Measurements from ENCODE around the gene UQCR10. TPM values are rescaled to one million over a fixed set of nuclear protein-coding genes. Genes with fewer than 3 reads are reported as not detected.

The UQCR10 gene
- total RNA-seq, 1 experiment from 2014 or later, result 119 TPM

DNA sequence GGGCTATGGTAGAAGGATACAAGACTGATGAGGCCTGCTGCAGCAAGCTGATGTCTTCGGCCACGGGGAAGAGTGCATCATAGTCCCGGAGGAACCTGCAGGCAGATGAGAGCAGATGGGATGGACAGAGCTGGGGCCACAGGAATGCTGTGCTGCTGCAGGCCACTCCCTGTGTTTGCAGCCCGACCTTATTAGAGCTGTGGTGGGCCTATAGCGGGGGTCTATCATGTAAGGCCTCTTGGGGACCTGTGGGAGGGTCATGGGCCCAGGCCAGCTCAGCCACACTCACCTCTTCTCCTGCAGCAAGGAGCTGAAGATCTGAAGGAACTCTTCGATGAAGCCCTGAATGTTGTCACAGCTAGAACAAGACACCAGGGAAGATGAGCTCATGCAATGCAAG lies 39.0 kb downstream of the UQCR10 start:
- BruUV-seq (replicated peaks), result no TSS peak
- POLR2A ChIA-PET (ENCODE audit: low non-redundant PET), result no interaction called here
- H3K4me1 ChIP-seq (ENCODE audit: insufficient read depth, low read length, poor library complexity, severe bottlenecking), result no peaks in the 10 kb centered on the region
- intact Hi-C loops (cut with micrococcal nuclease; ENCODE audit: unreplicated experiment), result no loop called here
- H3K27me3 ChIP-seq (replicated peaks; ENCODE audit: insufficient read depth, low read depth, low read length, poor library complexity), result no peaks in the 10 kb centered on the region
- CTCF ChIA-PET, result no interaction called here
- no peak for DNase-seq (ENCODE audit: low spot score)
- no peak overlapping the region for H3K4me3 ChIP-seq (ENCODE audit: low read depth, low read length, poor library complexity, severe bottlenecking)
- no peak overlapping the region for H3K27ac ChIP-seq (ENCODE audit: low read depth, low read length, poor library complexity, severe bottlenecking)
- TF ChIP-seq EZH2 (IDR thresholded peaks at IDR 0.05; ENCODE audit: borderline replicate concordance, low read depth, low read length, poor library complexity, severe bottlenecking) (no peak), CTCF (conservative IDR thresholded peaks at IDR 0.05; ENCODE audit: low read depth, low read length) (no peak)
- peaks cover 43% of the 10 kb centered on the region for H3K36me3 ChIP-seq (ENCODE audit: insufficient read depth, low read length, poor library complexity, severe bottlenecking)
- no peaks in the 10 kb centered on the region for H3K9me3 ChIP-seq (ENCODE audit: low read depth, low read length, poor library complexity, severe bottlenecking)

DNA sequence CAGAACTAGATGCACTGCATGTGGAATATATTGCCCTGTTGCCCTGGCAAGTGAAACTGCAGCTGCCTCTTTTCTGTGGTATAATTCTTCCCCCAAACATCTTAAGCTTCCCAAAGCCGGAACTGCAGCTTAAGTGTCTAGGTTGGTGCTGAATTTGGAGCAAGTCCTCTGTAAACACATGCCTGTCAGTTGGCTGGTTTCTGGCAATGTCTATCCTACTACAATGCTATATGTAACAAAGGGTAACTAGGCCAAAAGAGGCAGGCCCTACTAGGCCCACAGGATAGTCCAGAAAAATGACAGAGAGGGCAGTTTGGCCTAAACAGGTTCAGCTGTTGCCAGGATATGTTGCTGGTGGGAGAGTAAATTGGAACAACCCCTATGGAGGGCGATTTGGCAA lies 43.0 kb downstream of the UQCR10 start:
- POLR2A ChIA-PET (ENCODE audit: low non-redundant PET), result interaction anchor here (0.6 kb wide), 1 partner anchor 17 kb away, joined by 3 read pairs; no protein-coding TSS in a partner anchor
- intact Hi-C loops (cut with micrococcal nuclease; ENCODE audit: unreplicated experiment), result no loop called here
- no TSS peak for BruUV-seq (replicated peaks)
- no peaks in the 10 kb centered on the region for H3K9me3 ChIP-seq (ENCODE audit: low read depth, low read length, poor library complexity, severe bottlenecking)
- peaks cover 47% of the 10 kb centered on the region for H3K36me3 ChIP-seq (ENCODE audit: insufficient read depth, low read length, poor library complexity, severe bottlenecking)
- CTCF ChIA-PET, result no interaction called here
- TF ChIP-seq EZH2 (IDR thresholded peaks at IDR 0.05; ENCODE audit: borderline replicate concordance, low read depth, low read length, poor library complexity, severe bottlenecking) (no peak), CTCF (conservative IDR thresholded peaks at IDR 0.05; ENCODE audit: low read depth, low read length) (no peak)
- no peaks in the 10 kb centered on the region for H3K4me1 ChIP-seq (ENCODE audit: insufficient read depth, low read length, poor library complexity, severe bottlenecking)
- DNase-seq (ENCODE audit: low spot score), result no peak
- H3K27me3 ChIP-seq (replicated peaks; ENCODE audit: insufficient read depth, low read depth, low read length, poor library complexity), result no peaks in the 10 kb centered on the region
- H3K27ac ChIP-seq (ENCODE audit: low read depth, low read length, poor library complexity, severe bottlenecking), result no peak overlapping the region
- no peak overlapping the region for H3K4me3 ChIP-seq (ENCODE audit: low read depth, low read length, poor library complexity, severe bottlenecking)

GRCh38 chr22:29811377-29811776 lies 44.2 kb downstream of the UQCR10 start:
- Histone ChIP-seq H3K4me3 (ENCODE audit: low read depth, low read length, poor library complexity, severe bottlenecking) (no peak overlapping the region), H3K4me1 (ENCODE audit: insufficient read depth, low read length, poor library complexity, severe bottlenecking) (no peaks in the 10 kb centered on the region), H3K9me3 (ENCODE audit: low read depth, low read length, poor library complexity, severe bottlenecking) (no peaks in the 10 kb centered on the region), H3K27me3 (replicated peaks; ENCODE audit: insufficient read depth, low read depth, low read length, poor library complexity) (no peaks in the 10 kb centered on the region), H3K27ac (ENCODE audit: low read depth, low read length, poor library complexity, severe bottlenecking) (no peak overlapping the region), H3K36me3 (ENCODE audit: insufficient read depth, low read length, poor library complexity, severe bottlenecking) (peaks cover 42% of the 10 kb centered on the region)
- no TSS peak for BruUV-seq (replicated peaks)
- intact Hi-C loops (cut with micrococcal nuclease; ENCODE audit: unreplicated experiment), result no loop called here
- no peak for TF ChIP-seq EZH2 (IDR thresholded peaks at IDR 0.05; ENCODE audit: borderline replicate concordance, low read depth, low read length, poor library complexity, severe bottlenecking)
- no peak for TF ChIP-seq CTCF (conservative IDR thresholded peaks at IDR 0.05; ENCODE audit: low read depth, low read length)
- ChIA-PET POLR2A (ENCODE audit: low non-redundant PET) (no interaction called here), CTCF (no interaction called here)
- no peak for DNase-seq (ENCODE audit: low spot score)
